HepG2 (cell line): ENCODE results near the gene GNG7. TPM values are rescaled to one million over a fixed set of nuclear protein-coding genes. Genes with fewer than 3 reads are reported as not detected.

Source experiments
- ARID4A ChIP-seq: sonication (generic); formaldehyde crosslinking; IDR thresholded peaks from 2 replicates; pipeline ENCODE4 v1.5.0; 2020; ENCODE audit warnings: mild to moderate bottlenecking, missing genetic modification reagents, borderline replicate concordance
- CAMTA2 ChIP-seq: sonication (generic); formaldehyde crosslinking; IDR thresholded peaks from 2 replicates; pipeline ENCODE4 v1.4.0; 2020; ENCODE audit warnings: mild to moderate bottlenecking, missing genetic modification reagents, borderline replicate concordance
- GATAD2A ChIP-seq: IDR thresholded peaks from 2 replicates; pipeline ENCODE4 v1.6.1; 2016
- HIVEP1 ChIP-seq: sonication (generic); formaldehyde crosslinking; IDR thresholded peaks from 2 replicates; pipeline ENCODE4 v1.4.0; 2020; ENCODE audit warnings: mild to moderate bottlenecking, missing genetic modification reagents
- KDM2A ChIP-seq: sonication (generic); formaldehyde crosslinking; IDR thresholded peaks from 2 replicates; pipeline ENCODE4 v1.4.0; 2020; ENCODE audit warnings: low read depth, missing genetic modification reagents, borderline replicate concordance
- SMYD3 ChIP-seq: sonication (generic); formaldehyde crosslinking; IDR thresholded peaks from 2 replicates; pipeline ENCODE4 v1.8.1; 2023; ENCODE audit warnings: mild to moderate bottlenecking, missing genetic modification reagents
- SNAPC2 ChIP-seq: sonication (generic); formaldehyde crosslinking; IDR thresholded peaks from 2 replicates; pipeline ENCODE4 v1.8.1; 2022; ENCODE audit warnings: mild to moderate bottlenecking, missing genetic modification reagents
- SPEN ChIP-seq: sonication (generic); formaldehyde crosslinking; IDR thresholded peaks from 2 replicates; pipeline ENCODE4 v1.5.1; 2020; ENCODE audit warnings: low read depth, mild to moderate bottlenecking, missing genetic modification reagents
- ZC3H4 ChIP-seq: sonication (generic); formaldehyde crosslinking; IDR thresholded peaks from 2 replicates; pipeline ENCODE4 v1.4.0; 2020; ENCODE audit warnings: missing genetic modification reagents, borderline replicate concordance
- ZMAT3 ChIP-seq: sonication (generic); formaldehyde crosslinking; conservative IDR thresholded peaks from 2 replicates; pipeline ENCODE4 v1.7.0; 2021; ENCODE audit warnings: missing genetic modification reagents
- ZNF260 ChIP-seq: sonication (generic); formaldehyde crosslinking; IDR thresholded peaks from 2 replicates; pipeline ENCODE4 v1.4.0; 2020; ENCODE audit warnings: missing genetic modification reagents, low read depth, mild to moderate bottlenecking, borderline replicate concordance
- ZNF34 ChIP-seq: sonication (generic); formaldehyde crosslinking; IDR thresholded peaks from 2 replicates; pipeline ENCODE4 v1.4.0; 2020; ENCODE audit warnings: mild to moderate bottlenecking, missing genetic modification reagents, borderline replicate concordance
- ZNF547 ChIP-seq: sonication (generic); formaldehyde crosslinking; IDR thresholded peaks from 2 replicates; pipeline ENCODE4 v1.5.1; 2020; ENCODE audit warnings: mild to moderate bottlenecking, missing genetic modification reagents
- ZNF598 ChIP-seq: sonication (generic); formaldehyde crosslinking; IDR thresholded peaks from 2 replicates; pipeline ENCODE4 v1.5.1; 2020; ENCODE audit warnings: mild to moderate bottlenecking, missing genetic modification reagents, borderline replicate concordance
- ZNF749 ChIP-seq: sonication (generic); formaldehyde crosslinking; IDR thresholded peaks from 2 replicates; pipeline ENCODE4 v1.8.0; 2022; ENCODE audit warnings: mild to moderate bottlenecking, missing genetic modification reagents, moderate library complexity, borderline replicate concordance
- ZNF839 ChIP-seq: sonication (generic); formaldehyde crosslinking; IDR thresholded peaks from 2 replicates; pipeline ENCODE4 v1.4.0; 2020; ENCODE audit warnings: missing genetic modification reagents, mild to moderate bottlenecking, borderline replicate concordance
- polyA plus RNA-seq, 8 experiments: library from polyadenylated mRNA; depleted of rRNA in 3 of 8; stranded (reverse) in 7 of 8; unstranded in 1 of 8; fragments of >200 nt; fragmentation: Illumina TruSeq in 4 of 8; extraction: Trizol in 4 of 8; gene quantifications; 2 replicates each; pipeline versions ENCODE4 v1.2.1 to v1.2.3, GENCODE V29; 2011 to 2016; ENCODE audit warnings: low read depth in 4 of 8, missing spikeins in 1 of 8, mixed read lengths in 1 of 8; ENCODE audit not compliant: insufficient read depth in 1 of 8
- total RNA-seq, 5 experiments: library from RNA; depleted of rRNA; stranded (reverse); fragments of >200 nt; fragmentation: Illumina TruSeq; extraction: Trizol; gene quantifications; 2 replicates each; pipeline ENCODE4 v1.2.3, GENCODE V29; 2016; ENCODE audit warnings: low read depth in 1 of 5
- TF ChIP-seq, protein P1 (sequence below): sonication (generic); formaldehyde crosslinking; IDR thresholded peaks from one replicate; pipeline ENCODE4 v1.5.1; 2020; ENCODE audit warnings: mild to moderate bottlenecking, missing genetic modification reagents; ENCODE audit errors: not compliant biosample characterization

The GNG7 gene
- total and polyA plus RNA-seq, 2 of the 13 experiments (the other 11 are each of a cell fraction or from before 2014, with no cell fraction given) = 1.4 to 3.3 TPM

DNA sequence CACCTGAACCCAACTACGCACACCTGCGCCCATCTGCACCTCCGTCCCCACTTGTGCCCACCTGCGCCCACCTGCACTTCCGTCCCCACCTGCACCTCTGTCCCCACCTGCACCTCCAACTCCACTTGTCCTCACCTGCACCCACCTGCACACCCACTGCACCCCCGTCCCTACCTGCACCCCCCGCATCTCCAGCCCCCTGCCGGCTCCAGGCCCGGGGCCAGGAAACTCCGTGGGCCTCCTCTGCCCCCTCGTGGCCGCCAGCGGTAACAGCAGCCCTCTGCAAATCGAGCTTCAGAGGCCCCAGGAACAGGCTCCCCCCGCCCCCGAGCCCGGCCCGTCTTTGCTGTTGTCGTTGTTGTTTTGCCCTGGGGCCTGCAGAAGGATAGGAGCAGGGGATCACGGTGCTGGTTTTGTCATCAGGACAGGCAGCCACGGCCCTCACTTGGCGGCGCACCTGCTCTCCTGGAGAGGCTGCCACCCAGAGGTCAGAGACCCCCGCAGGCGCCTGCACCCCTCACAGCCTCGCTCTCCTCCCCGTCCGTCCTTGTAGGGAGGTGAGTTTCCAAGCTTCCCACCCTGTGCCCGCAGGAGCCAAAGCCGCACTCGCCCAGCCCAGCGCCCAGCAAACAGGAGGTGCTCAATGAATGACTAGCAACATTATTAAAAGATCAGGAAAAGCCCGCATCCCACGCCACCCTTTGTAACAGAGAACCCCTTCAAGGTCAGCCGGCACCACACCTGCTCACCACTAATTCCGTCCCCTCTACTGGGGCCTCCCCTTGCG is 65.4 kb downstream of the GNG7 start (continued):
- TF ChIP-seq ARID4A (CRISPR knock-in tag) = no peak
- TF ChIP-seq SNAPC2 (CRISPR knock-in tag) = no peak
- TF ChIP-seq ZMAT3 (CRISPR knock-in tag) = no peak
- no peak for TF ChIP-seq ZNF598 (CRISPR knock-in tag)
- no peak for TF ChIP-seq SMYD3 (CRISPR knock-in tag)
- no peak for TF ChIP-seq ZNF34 (CRISPR knock-in tag)
- TF ChIP-seq SPEN (CRISPR knock-in tag) = no peak
- TF ChIP-seq, protein P1, sequence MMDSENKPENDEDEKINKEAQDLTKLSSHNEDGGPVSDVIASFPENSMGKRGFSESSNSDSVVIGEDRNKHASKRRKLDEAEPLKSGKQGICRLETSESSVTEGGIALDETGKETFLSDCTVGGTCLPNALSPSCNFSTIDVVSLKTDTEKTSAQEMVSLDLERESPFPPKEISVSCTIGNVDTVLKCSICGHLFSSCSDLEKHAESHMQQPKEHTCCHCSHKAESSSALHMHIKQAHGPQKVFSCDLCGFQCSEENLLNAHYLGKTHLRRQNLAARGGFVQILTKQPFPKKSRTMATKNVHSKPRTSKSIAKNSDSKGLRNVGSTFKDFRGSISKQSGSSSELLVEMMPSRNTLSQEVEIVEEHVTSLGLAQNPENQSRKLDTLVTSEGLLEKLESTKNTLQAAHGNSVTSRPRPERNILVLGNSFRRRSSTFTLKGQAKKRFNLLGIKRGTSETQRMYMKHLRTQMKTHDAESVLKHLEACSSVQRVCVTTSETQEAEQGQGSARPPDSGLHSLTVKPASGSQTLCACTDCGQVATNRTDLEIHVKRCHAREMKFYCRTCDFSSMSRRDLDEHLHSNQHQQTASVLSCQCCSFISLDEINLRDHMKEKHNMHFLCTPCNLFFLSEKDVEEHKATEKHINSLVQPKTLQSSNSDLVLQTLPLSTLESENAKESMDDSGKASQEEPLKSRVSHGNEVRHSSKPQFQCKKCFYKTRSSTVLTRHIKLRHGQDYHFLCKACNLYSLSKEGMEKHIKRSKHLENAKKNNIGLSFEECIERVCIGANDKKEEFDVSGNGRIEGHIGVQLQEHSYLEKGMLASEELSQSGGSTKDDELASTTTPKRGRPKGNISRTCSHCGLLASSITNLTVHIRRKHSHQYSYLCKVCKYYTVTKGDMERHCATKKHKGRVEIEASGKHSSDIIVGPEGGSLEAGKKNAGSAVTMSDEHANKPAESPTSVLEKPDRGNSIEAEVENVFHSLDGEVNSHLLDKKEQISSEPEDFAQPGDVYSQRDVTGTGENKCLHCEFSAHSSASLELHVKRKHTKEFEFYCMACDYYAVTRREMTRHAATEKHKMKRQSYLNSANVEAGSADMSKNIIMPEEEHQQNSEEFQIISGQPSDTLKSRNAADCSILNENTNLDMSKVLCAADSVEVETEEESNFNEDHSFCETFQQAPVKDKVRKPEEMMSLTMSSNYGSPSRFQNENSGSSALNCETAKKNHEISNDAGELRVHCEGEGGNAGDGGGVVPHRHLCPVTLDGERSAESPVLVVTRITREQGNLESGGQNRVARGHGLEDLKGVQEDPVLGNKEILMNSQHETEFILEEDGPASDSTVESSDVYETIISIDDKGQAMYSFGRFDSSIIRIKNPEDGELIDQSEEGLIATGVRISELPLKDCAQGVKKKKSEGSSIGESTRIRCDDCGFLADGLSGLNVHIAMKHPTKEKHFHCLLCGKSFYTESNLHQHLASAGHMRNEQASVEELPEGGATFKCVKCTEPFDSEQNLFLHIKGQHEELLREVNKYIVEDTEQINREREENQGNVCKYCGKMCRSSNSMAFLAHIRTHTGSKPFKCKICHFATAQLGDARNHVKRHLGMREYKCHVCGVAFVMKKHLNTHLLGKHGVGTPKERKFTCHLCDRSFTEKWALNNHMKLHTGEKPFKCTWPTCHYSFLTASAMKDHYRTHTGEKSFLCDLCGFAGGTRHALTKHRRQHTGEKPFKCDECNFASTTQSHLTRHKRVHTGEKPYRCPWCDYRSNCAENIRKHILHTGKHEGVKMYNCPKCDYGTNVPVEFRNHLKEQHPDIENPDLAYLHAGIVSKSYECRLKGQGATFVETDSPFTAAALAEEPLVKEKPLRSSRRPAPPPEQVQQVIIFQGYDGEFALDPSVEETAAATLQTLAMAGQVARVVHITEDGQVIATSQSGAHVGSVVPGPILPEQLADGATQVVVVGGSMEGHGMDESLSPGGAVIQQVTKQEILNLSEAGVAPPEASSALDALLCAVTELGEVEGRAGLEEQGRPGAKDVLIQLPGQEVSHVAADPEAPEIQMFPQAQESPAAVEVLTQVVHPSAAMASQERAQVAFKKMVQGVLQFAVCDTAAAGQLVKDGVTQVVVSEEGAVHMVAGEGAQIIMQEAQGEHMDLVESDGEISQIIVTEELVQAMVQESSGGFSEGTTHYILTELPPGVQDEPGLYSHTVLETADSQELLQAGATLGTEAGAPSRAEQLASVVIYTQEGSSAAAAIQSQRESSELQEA (CRISPR knock-in tag) = no peak
- no peak for TF ChIP-seq CAMTA2 (CRISPR knock-in tag)
- TF ChIP-seq ZNF547 (CRISPR knock-in tag) = 0 out of 2 replicates have a peak, but pooled peaks have one; percentile 9
- TF ChIP-seq KDM2A (CRISPR knock-in tag) = peak; percentile 41; the same call in 1 of the 2 replicates
- no peak for TF ChIP-seq ZNF260 (CRISPR knock-in tag)
- TF ChIP-seq HIVEP1 (CRISPR knock-in tag) = no peak
- no peak for TF ChIP-seq ZNF749 (CRISPR knock-in tag)
- no peak for TF ChIP-seq GATAD2A
- TF ChIP-seq ZC3H4 (CRISPR knock-in tag) = no peak
- TF ChIP-seq ZNF839 (CRISPR knock-in tag) = no peak
